ENCODE results near the gene EMX1.

GRCh38 chr2:72965016-72965415 lies 47.7 kb downstream of the EMX1 start:
- TF ChIP-seq POLR2AphosphoS5 (IDR thresholded peaks at IDR 0.05; ENCODE audit: borderline replicate concordance, low read depth, low read length): no peak
- no peak for TF ChIP-seq EZH2 (IDR thresholded peaks at IDR 0.05)
- no peak for TF ChIP-seq FOXP2 (optimal IDR thresholded peaks at IDR 0.05; ENCODE audit: control extremely low read depth, extremely low read length, insufficient read depth)

All from SK-N-MC (cell line).